ENCODE measurements around the gene IFNL2.
"Not testable (repeated sequence)": the region's sequence is repeated elsewhere in the genome, so short reads cannot be mapped to it uniquely, and the experiment has no call there.

Gene IFNL2

DNA sequence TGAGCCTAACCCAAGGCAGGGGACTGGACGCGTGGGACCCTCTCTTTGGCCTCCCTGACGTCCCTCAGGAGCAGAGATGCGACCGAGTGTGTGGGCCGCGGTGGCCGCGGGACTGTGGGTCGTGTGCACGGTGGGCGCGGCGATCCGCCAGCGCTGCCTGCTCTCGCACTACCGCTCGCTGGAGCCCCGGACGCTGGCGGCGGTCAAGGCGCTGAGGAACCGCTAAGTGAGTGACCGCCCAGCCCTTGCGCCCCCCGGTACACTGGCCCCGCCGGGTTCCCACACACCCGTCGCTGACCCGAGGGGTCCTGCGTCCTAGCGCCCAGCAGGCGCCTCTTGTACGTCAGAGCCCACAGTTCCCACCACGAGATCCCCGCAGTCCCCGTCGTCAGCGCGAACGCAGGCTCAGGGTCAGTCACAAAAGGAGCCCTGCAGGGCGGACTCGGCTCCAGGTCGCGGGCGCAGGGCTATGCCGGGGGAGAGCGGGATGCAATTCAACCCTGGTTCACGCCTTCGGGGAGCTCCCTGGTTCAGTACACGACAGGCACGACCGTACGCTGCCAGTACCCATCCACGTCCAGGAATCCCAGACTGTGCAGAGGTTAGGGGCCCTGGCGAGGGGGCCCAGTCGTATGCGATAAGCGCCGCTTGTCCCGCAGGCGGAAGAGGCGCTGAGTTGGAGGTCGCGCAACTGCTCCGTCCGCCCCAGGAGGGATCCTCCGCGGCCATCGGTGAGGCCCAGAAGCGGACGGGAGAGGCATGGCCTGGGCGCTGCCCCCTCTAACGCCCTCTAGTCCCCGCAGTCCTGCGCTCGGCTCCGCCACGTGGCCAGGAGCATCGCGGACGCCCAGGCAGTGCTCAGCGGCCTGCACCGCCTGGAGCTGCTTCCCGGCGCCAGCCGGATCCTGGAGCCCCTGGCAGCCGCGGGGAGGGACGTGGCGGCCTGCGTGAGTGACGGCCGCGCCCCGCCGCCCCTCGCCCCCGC, 3.6 kb upstream of the IFNL2 start:
- peak overlapping the region; percentile 26 for H3K9ac ChIP-seq (ENCODE audit: insufficient read length, low read depth)
- no peak for DNase-seq (ENCODE audit: low read depth, low spot score)
- H3K36me3 ChIP-seq (ENCODE audit: insufficient read depth, insufficient read length, low read length) = no peaks in the 10 kb centered on the region
- TF ChIP-seq ZNF274 (IDR thresholded peaks at IDR 0.05; ENCODE audit: low read depth, low read length) (no peak), YY1 (IDR thresholded peaks at IDR 0.05; ENCODE audit: insufficient read depth, insufficient read length) (no peak), SUZ12 (IDR thresholded peaks at IDR 0.05; ENCODE audit: extremely low read depth, insufficient read depth, insufficient read length) (no peak)
- H3K9me3 ChIP-seq (ENCODE audit: insufficient read depth, low read length) = no peaks in the 10 kb centered on the region
- H3K27me3 ChIP-seq (ENCODE audit: insufficient read depth, insufficient read length) = peaks cover 42% of the 10 kb centered on the region
- H3K4me3 ChIP-seq (ENCODE audit: insufficient read length, low read depth) = peak overlapping the region; percentile 21
- H3K4me1 ChIP-seq (ENCODE audit: insufficient read depth, insufficient read length) = peaks cover 7% of the 10 kb centered on the region

GRCh38 chr19:39265321-39265916, 2.8 kb upstream of the IFNL2 start:
- peaks cover 7% of the 10 kb centered on the region for H3K4me1 ChIP-seq (ENCODE audit: insufficient read depth, insufficient read length)
- no peak for DNase-seq (ENCODE audit: low read depth, low spot score)
- H3K27me3 ChIP-seq (ENCODE audit: insufficient read depth, insufficient read length) = peaks cover 42% of the 10 kb centered on the region
- no peak overlapping the region for H3K4me3 ChIP-seq (ENCODE audit: insufficient read length, low read depth)
- no peaks in the 10 kb centered on the region for H3K36me3 ChIP-seq (ENCODE audit: insufficient read depth, insufficient read length, low read length)
- no peak overlapping the region for H3K9ac ChIP-seq (ENCODE audit: insufficient read length, low read depth)
- TF ChIP-seq YY1 (IDR thresholded peaks at IDR 0.05; ENCODE audit: insufficient read depth, insufficient read length) (no peak), ZNF274 (IDR thresholded peaks at IDR 0.05; ENCODE audit: low read depth, low read length) (no peak)
- H3K9me3 ChIP-seq (ENCODE audit: insufficient read depth, low read length) = no peaks in the 10 kb centered on the region

- not testable (repeated sequence) for H3K9ac ChIP-seq (ENCODE audit: insufficient read length, low read depth); H3K4me3 ChIP-seq (ENCODE audit: insufficient read length, low read depth); H3K9me3 ChIP-seq (ENCODE audit: insufficient read depth, low read length); H3K36me3 ChIP-seq (ENCODE audit: insufficient read depth, insufficient read length, low read length); DNase-seq (ENCODE audit: low read depth, low spot score); H3K4me1 ChIP-seq (ENCODE audit: insufficient read depth, insufficient read length)
- H3K27me3 ChIP-seq (ENCODE audit: insufficient read depth, insufficient read length) = peaks cover 22% of the 10 kb centered on the region
Measured at GRCh38 chr19:39268531-39269223, 481 bp downstream of the IFNL2 start.

GRCh38 chr19:39269369-39269768, 1.2 kb downstream of the IFNL2 start:
- H3K4me3 ChIP-seq (ENCODE audit: insufficient read length, low read depth); H3K36me3 ChIP-seq (ENCODE audit: insufficient read depth, insufficient read length, low read length); H3K9me3 ChIP-seq (ENCODE audit: insufficient read depth, low read length); H3K9ac ChIP-seq (ENCODE audit: insufficient read length, low read depth); H3K4me1 ChIP-seq (ENCODE audit: insufficient read depth, insufficient read length); DNase-seq (ENCODE audit: low read depth, low spot score): not testable (repeated sequence)
- peaks cover 15% of the 10 kb centered on the region for H3K27me3 ChIP-seq (ENCODE audit: insufficient read depth, insufficient read length)

DNA sequence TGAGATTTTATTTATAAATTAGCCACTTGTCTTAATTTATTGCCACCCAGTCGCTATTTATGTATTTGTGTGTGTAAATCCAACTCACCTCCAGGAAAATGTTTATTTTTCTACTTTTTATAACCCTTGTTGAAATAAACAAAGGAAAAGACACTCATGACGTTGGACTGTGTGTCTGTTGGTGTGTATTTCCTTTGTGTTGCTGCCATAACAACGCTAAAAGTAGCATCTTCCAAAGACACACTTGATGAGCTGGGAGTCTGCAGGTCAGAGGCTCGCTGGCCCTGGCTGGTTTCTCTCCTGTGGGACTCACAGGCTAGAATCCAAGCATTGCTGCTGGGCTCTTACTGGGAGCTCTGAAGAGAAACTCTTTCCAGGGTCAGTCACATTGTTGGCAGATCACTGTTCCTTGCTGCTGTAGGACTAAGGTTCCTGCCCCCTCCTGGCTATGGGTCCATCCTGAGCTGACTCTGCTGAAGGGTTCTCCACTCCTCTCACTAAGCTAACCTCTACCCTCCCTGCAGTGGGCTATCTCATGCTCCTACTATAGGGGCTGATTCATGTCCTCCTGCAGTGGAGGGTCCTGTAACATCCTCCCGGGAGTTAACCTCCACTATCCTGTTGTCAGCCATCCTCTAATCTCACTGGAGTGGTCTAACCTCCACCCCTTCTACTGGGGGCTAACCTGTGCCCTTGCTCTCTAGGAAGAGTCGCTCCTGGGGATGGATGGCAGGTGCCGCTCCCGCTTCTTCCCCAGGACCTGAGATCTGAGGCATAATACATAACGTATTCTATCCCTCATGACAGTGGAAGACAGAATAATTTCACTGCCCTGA, 2.1 kb downstream of the IFNL2 start:
- H3K27me3 ChIP-seq (ENCODE audit: insufficient read depth, insufficient read length) = peaks cover 6% of the 10 kb centered on the region
- DNase-seq (ENCODE audit: low read depth, low spot score) = no peak
- TF ChIP-seq YY1 (IDR thresholded peaks at IDR 0.05; ENCODE audit: insufficient read depth, insufficient read length) = no peak
- TF ChIP-seq SUZ12 (IDR thresholded peaks at IDR 0.05; ENCODE audit: extremely low read depth, insufficient read depth, insufficient read length) = no peak
- no peak for TF ChIP-seq ZNF274 (IDR thresholded peaks at IDR 0.05; ENCODE audit: low read depth, low read length)

GRCh38 chr19:39273859-39274258, 5.7 kb downstream of the IFNL2 start:
- not testable (repeated sequence) for H3K4me1 ChIP-seq (ENCODE audit: insufficient read depth, insufficient read length); H3K4me3 ChIP-seq (ENCODE audit: insufficient read length, low read depth); H3K27me3 ChIP-seq (ENCODE audit: insufficient read depth, insufficient read length); H3K36me3 ChIP-seq (ENCODE audit: insufficient read depth, insufficient read length, low read length); DNase-seq (ENCODE audit: low read depth, low spot score); H3K9me3 ChIP-seq (ENCODE audit: insufficient read depth, low read length); H3K9ac ChIP-seq (ENCODE audit: insufficient read length, low read depth)

More for the DNA sequence above, 2.1 kb downstream of the IFNL2 start:
- Histone ChIP-seq H3K4me3 (ENCODE audit: insufficient read length, low read depth) (no peak overlapping the region), H3K9me3 (ENCODE audit: insufficient read depth, low read length) (no peaks in the 10 kb centered on the region), H3K36me3 (ENCODE audit: insufficient read depth, insufficient read length, low read length) (no peaks in the 10 kb centered on the region), H3K9ac (ENCODE audit: insufficient read length, low read depth) (no peak overlapping the region), H3K4me1 (ENCODE audit: insufficient read depth, insufficient read length) (peaks cover 4% of the 10 kb centered on the region)

DNA sequence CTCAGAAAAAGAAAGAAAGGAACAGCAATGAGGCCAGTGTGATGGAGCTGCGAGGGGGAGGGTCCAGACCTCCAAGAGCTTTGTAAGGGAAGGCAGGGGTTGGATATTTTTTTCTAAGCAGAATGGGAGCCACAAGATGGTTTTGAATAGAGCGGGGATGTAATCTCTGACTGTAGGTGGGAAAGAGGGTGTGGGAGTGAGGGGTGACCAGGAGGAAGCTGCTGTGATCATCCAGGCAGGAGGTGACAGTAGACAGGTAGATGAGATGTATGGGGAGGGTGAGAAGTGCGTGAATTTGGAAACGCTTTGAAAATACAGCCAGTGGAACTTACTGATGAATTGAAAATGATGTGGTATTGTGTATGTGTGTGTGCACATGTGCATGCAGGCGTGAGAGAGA, 7.4 kb downstream of the IFNL2 start:
- no peak overlapping the region for H3K9ac ChIP-seq (ENCODE audit: insufficient read length, low read depth)
- TF ChIP-seq YY1 (IDR thresholded peaks at IDR 0.05; ENCODE audit: insufficient read depth, insufficient read length) (no peak), ZNF274 (IDR thresholded peaks at IDR 0.05; ENCODE audit: low read depth, low read length) (no peak), SUZ12 (IDR thresholded peaks at IDR 0.05; ENCODE audit: extremely low read depth, insufficient read depth, insufficient read length) (no peak)
- H3K4me1 ChIP-seq (ENCODE audit: insufficient read depth, insufficient read length) = no peaks in the 10 kb centered on the region
- H3K36me3 ChIP-seq (ENCODE audit: insufficient read depth, insufficient read length, low read length) = no peaks in the 10 kb centered on the region
- H3K27me3 ChIP-seq (ENCODE audit: insufficient read depth, insufficient read length) = no peaks in the 10 kb centered on the region
- H3K9me3 ChIP-seq (ENCODE audit: insufficient read depth, low read length) = no peaks in the 10 kb centered on the region
- H3K4me3 ChIP-seq (ENCODE audit: insufficient read length, low read depth) = no peak overlapping the region
- no peak for DNase-seq (ENCODE audit: low read depth, low spot score)

Data from NT2/D1 (cell line).